Activated naive CD4-positive, alpha-beta T cell (primary cell): ENCODE measurements around the gene C16orf86.

Experiments
- DNase-seq, 4 experiments: peaks; one replicate each; lab custom pipeline; 2025; lab: John Stamatoyannopoulos, UW

The C16orf86 gene

GRCh38 chr16:67653789-67654402, 12.7 kb upstream of the C16orf86 start:
- no peak for DNase-seq

DNA sequence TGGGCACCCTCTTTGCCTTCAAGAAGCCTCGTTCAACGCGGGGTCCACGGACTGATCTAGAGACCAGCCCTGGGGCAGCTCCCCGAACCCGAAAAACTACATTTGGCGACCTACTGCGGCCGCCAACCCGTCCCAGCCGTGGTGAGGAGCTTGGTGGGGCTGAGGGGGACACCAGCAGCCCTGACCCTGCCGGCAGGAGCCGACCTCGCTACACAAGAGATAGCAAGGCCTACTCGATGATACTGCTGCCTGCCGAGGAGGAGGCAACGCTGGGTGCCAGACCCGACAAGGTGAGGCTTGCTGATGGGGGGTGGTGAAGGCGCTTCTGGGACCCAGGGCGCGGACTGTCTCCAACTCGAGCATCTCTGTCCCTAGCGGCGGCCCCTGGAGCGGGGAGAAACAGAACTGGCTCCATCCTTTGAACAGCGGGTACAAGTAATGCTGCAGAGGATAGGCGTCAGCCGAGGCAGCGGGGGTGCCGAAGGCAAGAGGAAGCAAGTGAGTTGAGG, 12.2 kb upstream of the C16orf86 start:
- no peak for DNase-seq

- DNase-seq = no peak
Observed at GRCh38 chr16:67655363-67655762, 11.3 kb upstream of the C16orf86 start.

- no peak for DNase-seq
Observed at GRCh38 chr16:67656344-67657016, 10.1 kb upstream of the C16orf86 start.

GRCh38 chr16:67657017-67657608, 9.5 kb upstream of the C16orf86 start:
- DNase-seq = no peak

DNA sequence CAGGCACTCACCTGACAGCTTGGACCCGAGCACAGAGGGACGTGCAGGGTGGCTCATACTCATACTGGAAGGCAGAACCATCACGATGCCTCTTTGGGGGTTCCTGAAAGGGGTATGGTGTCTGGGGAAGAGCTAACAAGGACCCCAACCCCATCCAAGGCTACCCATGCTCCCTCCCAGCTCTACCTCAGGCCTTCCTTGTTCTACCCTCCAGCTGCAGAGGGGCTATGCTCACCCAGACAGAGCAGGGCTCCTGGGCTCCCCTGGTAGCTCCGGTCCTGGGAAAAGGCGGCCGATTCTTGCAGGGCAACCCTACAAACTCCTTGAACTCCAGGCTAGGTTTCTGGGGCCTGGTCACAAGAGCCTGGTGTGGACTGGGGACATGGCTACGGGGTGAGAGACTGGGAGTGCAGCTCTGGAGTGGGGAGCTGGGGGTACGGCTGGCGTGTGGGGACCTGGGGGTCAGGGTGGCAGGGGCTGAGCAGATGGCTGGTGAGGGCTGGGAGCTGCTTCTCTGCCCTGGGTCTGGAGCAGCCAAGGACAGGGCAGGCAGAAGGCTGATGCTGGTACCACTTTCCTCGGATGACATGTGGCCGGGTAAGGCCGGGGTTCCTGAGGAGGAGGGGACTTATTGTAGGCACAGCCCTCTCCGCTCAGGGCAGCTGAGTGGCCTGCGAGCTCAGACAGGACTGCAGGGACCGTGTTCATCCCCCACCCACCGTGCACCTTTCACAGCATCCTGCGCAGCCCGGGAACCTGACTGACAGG, 8.7 kb upstream of the C16orf86 start:
- DNase-seq = no peak

DNA sequence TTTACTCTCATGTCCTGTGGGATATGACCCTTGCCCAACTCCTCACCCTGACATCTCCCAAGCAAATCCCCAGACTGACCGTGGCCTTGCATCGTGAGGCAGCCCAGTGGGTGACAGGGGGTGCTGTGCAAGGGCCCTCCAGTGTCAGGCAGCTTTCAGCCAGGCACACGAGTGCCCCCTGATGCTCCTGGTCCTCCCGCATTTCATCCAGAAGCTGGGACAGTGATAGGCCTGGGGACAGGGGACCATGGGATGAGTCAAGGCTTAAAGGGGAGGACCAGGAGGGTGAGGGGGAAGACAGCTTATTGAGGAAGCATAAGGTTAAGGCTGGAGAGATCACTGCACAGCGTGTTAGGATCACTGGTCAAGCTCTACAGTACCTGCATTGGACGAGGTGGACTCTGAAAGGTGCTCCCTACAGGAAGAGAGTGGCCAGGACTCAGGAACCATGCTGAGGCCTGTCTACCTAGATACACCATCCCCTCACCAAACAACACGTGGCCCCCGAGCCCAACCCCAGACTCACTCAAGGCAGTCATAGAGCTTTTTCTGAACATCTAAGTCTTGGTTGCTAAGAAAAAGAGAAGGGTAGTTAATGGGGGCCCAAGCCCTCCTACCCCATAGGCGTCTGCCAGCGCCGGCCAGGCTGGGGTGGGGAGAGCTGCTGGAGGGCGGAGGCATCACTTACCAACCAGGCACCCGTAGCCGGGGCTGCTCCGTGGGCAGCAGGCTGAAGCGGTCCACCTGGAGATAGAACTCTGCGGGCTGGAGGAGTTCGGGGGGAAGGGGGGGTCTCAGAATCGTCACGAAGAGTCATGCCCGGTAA, 7.6 kb upstream of the C16orf86 start:
- no peak for DNase-seq

GRCh38 chr16:67659675-67660563, 6.7 kb upstream of the C16orf86 start, which contains the start of gene ACD:
TSS of gene ACD (minus strand) at chr16:67660260. CDS start at chr16:67660220, 40 bp downstream.
- DNase-seq = peak; percentile 78 to 92 (median 88)

GRCh38 chr16:67660564-67661028, 6.0 kb upstream of the C16orf86 start, which contains the start of gene PARD6A:
TSS of gene PARD6A (plus strand) at chr16:67660960. CDS start at chr16:67661039, 79 bp downstream.
- DNase-seq = peak; percentile 72 to 88 (median 84)

- DNase-seq = no peak
Observed at GRCh38 chr16:67661101-67661761, 5.4 kb upstream of the C16orf86 start.

- no peak for DNase-seq
Observed at GRCh38 chr16:67661886-67662652, 4.5 kb upstream of the C16orf86 start.

GRCh38 chr16:67662653-67663010, 4.0 kb upstream of the C16orf86 start:
- DNase-seq = no peak

DNA sequence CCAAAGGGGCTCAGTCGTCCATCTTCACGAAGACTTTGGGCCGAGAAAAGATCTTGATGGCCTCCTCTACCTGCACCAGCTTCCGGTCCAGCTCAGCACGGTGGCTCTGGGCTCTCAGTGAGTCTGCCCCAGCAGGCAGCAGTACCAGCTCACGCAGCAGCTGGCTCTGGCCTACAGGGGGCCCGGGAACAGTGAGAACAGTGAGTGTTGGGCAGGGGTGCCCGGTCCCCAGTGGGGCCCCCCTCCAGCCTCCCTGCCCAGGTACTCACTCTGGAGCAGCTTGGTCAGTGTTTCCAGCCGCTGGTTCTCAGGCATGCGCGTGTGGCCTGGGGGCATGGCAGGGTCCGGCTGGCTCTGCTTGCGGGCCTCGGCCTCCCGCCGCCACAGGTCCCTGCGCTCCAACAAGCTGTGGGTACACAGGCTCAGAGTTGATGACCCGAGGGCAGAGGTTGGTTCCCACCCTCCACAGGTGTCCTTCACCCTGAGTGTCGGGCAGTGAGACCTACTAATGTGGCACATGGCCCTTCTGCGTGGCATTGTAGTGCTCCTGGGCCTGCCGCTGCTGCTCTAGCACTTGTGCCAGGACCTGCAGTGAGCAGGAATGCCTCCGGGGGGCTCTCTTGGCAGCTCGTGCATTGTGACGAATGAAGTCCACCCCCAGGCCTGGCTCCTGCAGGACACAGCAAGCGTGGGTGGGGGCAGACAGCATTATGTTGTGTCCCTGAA, 3.3 kb upstream of the C16orf86 start:
- peak in 1 of 4 experiments; percentile 21 for DNase-seq

DNA sequence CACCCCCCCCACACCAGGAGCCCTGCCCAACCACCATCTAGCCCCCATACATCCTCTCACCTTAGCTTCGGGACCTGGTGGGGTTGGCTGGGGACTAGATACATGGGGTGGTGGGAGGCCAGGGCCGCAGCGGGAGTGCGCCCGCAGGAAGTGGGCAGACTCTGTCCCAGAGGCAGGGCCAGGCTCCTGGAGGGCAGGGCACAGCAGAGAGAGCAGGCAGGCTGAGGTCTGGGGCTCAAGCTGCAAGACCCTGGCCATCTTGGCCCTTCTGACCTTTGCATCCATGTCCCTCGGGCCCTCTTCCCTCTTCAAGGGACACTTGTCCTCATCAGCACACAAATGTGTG, 2.8 kb upstream of the C16orf86 start:
- no peak for DNase-seq

DNA sequence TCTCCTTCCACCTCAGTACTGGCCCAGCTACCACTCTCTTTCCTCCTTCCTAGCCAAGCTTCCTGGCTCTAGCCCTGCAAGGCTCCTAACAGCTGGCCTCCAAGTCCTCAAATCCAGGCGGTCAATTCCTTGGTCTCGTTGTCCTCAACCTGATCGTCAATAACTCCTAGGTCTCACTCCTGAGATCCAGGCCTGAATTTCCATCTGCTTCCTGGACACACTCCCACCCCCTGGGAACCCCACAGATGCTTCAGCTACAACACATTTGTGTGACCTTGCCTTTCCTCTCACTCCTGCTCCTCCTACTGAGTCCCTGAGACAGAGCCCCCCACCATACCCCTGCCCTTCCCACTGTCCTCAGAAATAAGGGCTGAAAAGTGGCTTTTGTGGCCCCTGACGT, 2.4 kb upstream of the C16orf86 start:
- DNase-seq = no peak

DNA sequence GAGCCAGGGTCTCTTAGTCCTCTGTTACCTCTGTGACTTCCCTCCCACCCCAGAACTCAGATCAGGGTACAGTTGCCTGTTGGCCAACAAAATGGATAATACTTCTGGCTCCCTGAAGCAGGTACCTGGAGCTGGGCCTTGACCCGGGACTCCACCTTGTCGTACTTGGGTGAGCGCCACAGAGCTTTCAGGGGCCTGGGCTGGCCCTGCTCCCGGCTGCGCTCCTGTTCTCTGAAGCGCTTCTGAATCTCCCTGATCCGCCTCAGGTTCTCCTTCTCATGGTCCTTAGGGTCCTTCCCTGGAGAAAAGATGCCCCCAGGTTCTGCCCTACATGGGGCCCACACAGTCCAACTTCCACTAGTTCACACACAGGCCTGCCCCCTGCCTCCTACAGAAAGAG, 1.7 kb upstream of the C16orf86 start:
- no peak for DNase-seq

DNA sequence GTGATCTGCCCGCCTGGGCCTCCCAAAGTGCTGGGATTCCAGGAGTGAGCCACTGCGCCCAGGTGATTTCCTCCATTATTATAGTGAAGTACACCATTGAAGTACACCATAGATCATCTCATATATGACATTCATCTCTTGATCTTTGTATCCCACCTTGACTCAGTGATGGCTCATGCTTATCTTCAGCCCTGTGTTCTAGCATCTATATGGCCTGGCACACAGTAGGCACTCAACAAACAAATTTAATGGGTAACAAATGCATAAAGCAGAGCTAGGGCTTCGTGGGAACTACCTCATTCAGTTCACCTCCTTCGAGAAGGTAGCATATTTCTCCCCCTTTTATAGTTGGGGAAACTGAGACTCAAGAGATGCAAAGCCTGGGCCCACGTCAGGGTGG, 1.0 kb upstream of the C16orf86 start:
- no peak for DNase-seq

GRCh38 chr16:67666032-67666551, 522 bp upstream of the C16orf86 start:
- no peak for DNase-seq
